ENCODE data around the gene RXRA.

The RXRA gene

DNA sequence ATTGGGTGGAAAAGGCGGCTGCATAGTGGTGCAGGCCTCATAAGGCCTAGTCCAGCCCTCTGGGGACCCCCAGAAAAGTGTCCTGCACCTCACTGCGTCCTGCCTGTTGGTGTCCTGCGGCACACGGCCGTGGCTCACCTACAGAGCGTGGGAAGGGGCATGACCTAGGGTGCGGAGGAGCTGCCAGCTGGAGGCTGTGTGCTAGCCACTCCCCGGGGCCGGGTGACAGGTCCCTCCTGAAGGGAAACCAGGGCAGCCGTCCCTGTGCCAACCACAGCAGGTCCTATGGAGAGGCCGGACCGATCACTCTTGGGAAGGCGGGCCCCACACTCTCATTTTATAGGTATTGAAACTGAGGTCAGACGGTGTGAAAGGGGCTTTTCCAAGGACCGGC is 150.7 kb downstream of the RXRA start:
- Histone ChIP-seq H3K4me3 (replicated peaks; ENCODE audit: insufficient read depth, low read length) (no peak overlapping the region), H3K27me3 (ENCODE audit: insufficient read depth, poor library complexity, severe bottlenecking) (no peaks in the 10 kb centered on the region), H3K27ac (replicated peaks) (no peak overlapping the region)
- TF ChIP-seq, protein P1, sequence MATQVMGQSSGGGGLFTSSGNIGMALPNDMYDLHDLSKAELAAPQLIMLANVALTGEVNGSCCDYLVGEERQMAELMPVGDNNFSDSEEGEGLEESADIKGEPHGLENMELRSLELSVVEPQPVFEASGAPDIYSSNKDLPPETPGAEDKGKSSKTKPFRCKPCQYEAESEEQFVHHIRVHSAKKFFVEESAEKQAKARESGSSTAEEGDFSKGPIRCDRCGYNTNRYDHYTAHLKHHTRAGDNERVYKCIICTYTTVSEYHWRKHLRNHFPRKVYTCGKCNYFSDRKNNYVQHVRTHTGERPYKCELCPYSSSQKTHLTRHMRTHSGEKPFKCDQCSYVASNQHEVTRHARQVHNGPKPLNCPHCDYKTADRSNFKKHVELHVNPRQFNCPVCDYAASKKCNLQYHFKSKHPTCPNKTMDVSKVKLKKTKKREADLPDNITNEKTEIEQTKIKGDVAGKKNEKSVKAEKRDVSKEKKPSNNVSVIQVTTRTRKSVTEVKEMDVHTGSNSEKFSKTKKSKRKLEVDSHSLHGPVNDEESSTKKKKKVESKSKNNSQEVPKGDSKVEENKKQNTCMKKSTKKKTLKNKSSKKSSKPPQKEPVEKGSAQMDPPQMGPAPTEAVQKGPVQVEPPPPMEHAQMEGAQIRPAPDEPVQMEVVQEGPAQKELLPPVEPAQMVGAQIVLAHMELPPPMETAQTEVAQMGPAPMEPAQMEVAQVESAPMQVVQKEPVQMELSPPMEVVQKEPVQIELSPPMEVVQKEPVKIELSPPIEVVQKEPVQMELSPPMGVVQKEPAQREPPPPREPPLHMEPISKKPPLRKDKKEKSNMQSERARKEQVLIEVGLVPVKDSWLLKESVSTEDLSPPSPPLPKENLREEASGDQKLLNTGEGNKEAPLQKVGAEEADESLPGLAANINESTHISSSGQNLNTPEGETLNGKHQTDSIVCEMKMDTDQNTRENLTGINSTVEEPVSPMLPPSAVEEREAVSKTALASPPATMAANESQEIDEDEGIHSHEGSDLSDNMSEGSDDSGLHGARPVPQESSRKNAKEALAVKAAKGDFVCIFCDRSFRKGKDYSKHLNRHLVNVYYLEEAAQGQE (IDR thresholded peaks at IDR 0.05; ENCODE audit: insufficient replicate concordance, low read depth): no peak
- TF ChIP-seq, protein P2, sequence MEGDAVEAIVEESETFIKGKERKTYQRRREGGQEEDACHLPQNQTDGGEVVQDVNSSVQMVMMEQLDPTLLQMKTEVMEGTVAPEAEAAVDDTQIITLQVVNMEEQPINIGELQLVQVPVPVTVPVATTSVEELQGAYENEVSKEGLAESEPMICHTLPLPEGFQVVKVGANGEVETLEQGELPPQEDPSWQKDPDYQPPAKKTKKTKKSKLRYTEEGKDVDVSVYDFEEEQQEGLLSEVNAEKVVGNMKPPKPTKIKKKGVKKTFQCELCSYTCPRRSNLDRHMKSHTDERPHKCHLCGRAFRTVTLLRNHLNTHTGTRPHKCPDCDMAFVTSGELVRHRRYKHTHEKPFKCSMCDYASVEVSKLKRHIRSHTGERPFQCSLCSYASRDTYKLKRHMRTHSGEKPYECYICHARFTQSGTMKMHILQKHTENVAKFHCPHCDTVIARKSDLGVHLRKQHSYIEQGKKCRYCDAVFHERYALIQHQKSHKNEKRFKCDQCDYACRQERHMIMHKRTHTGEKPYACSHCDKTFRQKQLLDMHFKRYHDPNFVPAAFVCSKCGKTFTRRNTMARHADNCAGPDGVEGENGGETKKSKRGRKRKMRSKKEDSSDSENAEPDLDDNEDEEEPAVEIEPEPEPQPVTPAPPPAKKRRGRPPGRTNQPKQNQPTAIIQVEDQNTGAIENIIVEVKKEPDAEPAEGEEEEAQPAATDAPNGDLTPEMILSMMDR (IDR thresholded peaks at IDR 0.05; ENCODE audit: insufficient read depth, low read length): no peak
- TF ChIP-seq POLR2AphosphoS5 (IDR thresholded peaks at IDR 0.05; ENCODE audit: low read depth) (no peak), SPI1 (IDR thresholded peaks at IDR 0.05; ENCODE audit: borderline replicate concordance, low read depth) (no peak)
- no peak for DNase-seq (ENCODE audit: low read depth in 1 of 2, low spot score in 1 of 2)

DNA sequence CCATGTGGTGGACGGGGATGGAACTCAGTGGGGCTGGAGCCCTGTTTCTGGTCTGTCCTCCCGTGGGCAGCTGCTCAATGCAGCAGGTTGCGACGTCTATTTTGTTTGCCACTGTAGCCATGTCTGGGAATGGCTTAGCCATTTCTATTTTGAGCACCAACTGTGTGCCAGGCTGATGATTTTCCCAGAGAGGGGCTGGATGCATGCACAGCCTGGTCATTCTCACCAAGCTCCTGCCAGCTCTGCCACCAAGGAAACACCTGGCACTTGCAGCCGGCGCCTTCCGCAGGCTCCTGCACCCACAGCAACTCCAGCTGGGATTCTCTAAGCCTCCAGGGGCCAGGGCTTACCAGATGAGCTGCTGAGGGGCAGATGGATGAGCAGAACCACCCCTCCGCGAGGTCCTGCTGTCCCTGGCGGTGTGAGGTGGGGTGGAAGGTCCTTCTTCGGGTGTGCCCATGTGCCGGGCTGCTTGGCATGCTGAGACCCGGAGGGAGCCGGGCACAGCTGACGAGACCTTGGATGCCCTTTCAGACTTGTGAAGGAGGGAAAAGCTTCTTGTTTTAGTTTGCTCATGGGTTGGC is 151.2 kb downstream of the RXRA start:
- H3K27ac ChIP-seq (replicated peaks): no peak overlapping the region
- H3K4me3 ChIP-seq (replicated peaks; ENCODE audit: insufficient read depth, low read length): no peak overlapping the region
- no peak for DNase-seq (ENCODE audit: low read depth in 1 of 2, low spot score in 1 of 2)
- no peaks in the 10 kb centered on the region for H3K27me3 ChIP-seq (ENCODE audit: insufficient read depth, poor library complexity, severe bottlenecking)
- TF ChIP-seq GABPA (IDR thresholded peaks at IDR 0.05; ENCODE audit: low read depth) (no peak), POLR2AphosphoS5 (IDR thresholded peaks at IDR 0.05; ENCODE audit: low read depth) (no peak)
- TF ChIP-seq, protein P2 (IDR thresholded peaks at IDR 0.05; ENCODE audit: insufficient read depth, low read length): no peak
- TF ChIP-seq, protein P1 (IDR thresholded peaks at IDR 0.05; ENCODE audit: insufficient replicate concordance, low read depth): no peak

DNA sequence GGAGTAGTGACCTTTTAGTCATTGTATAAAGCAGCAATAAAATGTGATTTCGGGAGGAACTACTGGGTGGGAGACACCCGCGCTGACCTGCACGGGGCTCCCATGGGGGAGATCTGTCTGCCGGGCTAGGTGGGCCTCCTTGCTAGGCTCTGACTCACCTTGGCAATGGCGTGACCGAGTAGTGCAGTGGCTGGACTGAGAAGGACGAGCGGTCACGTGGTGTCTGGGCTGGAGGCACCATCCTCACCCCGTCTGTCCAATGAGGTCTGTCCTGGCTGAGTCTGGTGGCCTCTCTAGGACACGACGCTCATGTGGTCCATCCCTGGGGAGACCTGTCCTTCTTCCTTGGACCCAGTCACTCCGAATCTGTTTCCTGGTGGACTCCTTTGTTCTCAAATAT is 151.7 kb downstream of the RXRA start:
- H3K27ac ChIP-seq (replicated peaks): no peak overlapping the region
- no peak for DNase-seq (ENCODE audit: low read depth in 1 of 2, low spot score in 1 of 2)
- no peak for TF ChIP-seq POLR2AphosphoS5 (IDR thresholded peaks at IDR 0.05; ENCODE audit: low read depth)
- no peak for TF ChIP-seq GABPA (IDR thresholded peaks at IDR 0.05; ENCODE audit: low read depth)
- TF ChIP-seq, protein P1 (IDR thresholded peaks at IDR 0.05; ENCODE audit: insufficient replicate concordance, low read depth): no peak
- TF ChIP-seq, protein P2 (IDR thresholded peaks at IDR 0.05; ENCODE audit: insufficient read depth, low read length): no peak
- no peak for TF ChIP-seq SPI1 (IDR thresholded peaks at IDR 0.05; ENCODE audit: borderline replicate concordance, low read depth)
- H3K27me3 ChIP-seq (ENCODE audit: insufficient read depth, poor library complexity, severe bottlenecking): no peaks in the 10 kb centered on the region
- no peak overlapping the region for H3K4me3 ChIP-seq (replicated peaks; ENCODE audit: insufficient read depth, low read length)
